ENCODE results near the gene RNU2-1.
A peak's percentile ranks its signal among the peaks of the same experiment; 100 is the strongest.
"Not testable (repeated sequence)": the region's sequence is repeated elsewhere in the genome, so short reads cannot be mapped to it uniquely, and the experiment has no call there.

The RNU2-1 gene

GRCh38 chr17:43215341-43215740, 18.4 kb downstream of the RNU2-1 start:
- no peaks in the 10 kb centered on the region for H3K36me3 ChIP-seq (ENCODE audit: insufficient read depth, low read length)
- TF ChIP-seq POLR2AphosphoS5 (IDR thresholded peaks at IDR 0.05; ENCODE audit: borderline replicate concordance, low read depth, low read length) (no peak), FOXP2 (optimal IDR thresholded peaks at IDR 0.05; ENCODE audit: control extremely low read depth, extremely low read length, insufficient read depth) (no peak), EZH2 (IDR thresholded peaks at IDR 0.05) (no peak)
- H3K9me3 ChIP-seq (ENCODE audit: low read depth, low read length), result no peaks in the 10 kb centered on the region
- H3K27ac ChIP-seq, result no peak overlapping the region
- no peak overlapping the region for H3K9ac ChIP-seq (ENCODE audit: insufficient read length)
- no peak for DNase-seq (ENCODE audit: low read depth, low spot score)
- no peak overlapping the region for H3K4me3 ChIP-seq

GRCh38 chr17:43213545-43213944, 20.2 kb downstream of the RNU2-1 start:
- no peak overlapping the region for H3K27ac ChIP-seq
- no peaks in the 10 kb centered on the region for H3K9me3 ChIP-seq (ENCODE audit: low read depth, low read length)
- TF ChIP-seq FOXP2 (optimal IDR thresholded peaks at IDR 0.05; ENCODE audit: control extremely low read depth, extremely low read length, insufficient read depth), result no peak
- no peak for TF ChIP-seq POLR2AphosphoS5 (IDR thresholded peaks at IDR 0.05; ENCODE audit: borderline replicate concordance, low read depth, low read length)
- no peak for TF ChIP-seq EZH2 (IDR thresholded peaks at IDR 0.05)
- no peaks in the 10 kb centered on the region for H3K36me3 ChIP-seq (ENCODE audit: insufficient read depth, low read length)
- H3K9ac ChIP-seq (ENCODE audit: insufficient read length), result no peak overlapping the region
- DNase-seq (ENCODE audit: low read depth, low spot score), result no peak
- H3K4me3 ChIP-seq, result no peak overlapping the region

- no peak overlapping the region for H3K9ac ChIP-seq (ENCODE audit: insufficient read length)
- no peak overlapping the region for H3K27ac ChIP-seq
- H3K36me3 ChIP-seq (ENCODE audit: insufficient read depth, low read length), result no peaks in the 10 kb centered on the region
- no peak for DNase-seq (ENCODE audit: low read depth, low spot score)
- TF ChIP-seq FOXP2 (optimal IDR thresholded peaks at IDR 0.05; ENCODE audit: control extremely low read depth, extremely low read length, insufficient read depth) (no peak), EZH2 (IDR thresholded peaks at IDR 0.05) (no peak), POLR2AphosphoS5 (IDR thresholded peaks at IDR 0.05; ENCODE audit: borderline replicate concordance, low read depth, low read length) (no peak)
- no peaks in the 10 kb centered on the region for H3K9me3 ChIP-seq (ENCODE audit: low read depth, low read length)
- H3K4me3 ChIP-seq, result peak overlapping the region; percentile 79; the same call in 1 of the 2 replicates
Observed at GRCh38 chr17:43212641-43213490, 20.9 kb downstream of the RNU2-1 start.

- peak within 1 kb of the TSS; percentile 79 for H3K4me3 ChIP-seq
- TF ChIP-seq EZH2 (IDR thresholded peaks at IDR 0.05), result no peak
- TF ChIP-seq FOXP2 (optimal IDR thresholded peaks at IDR 0.05; ENCODE audit: control extremely low read depth, extremely low read length, insufficient read depth), result no peak
- TF ChIP-seq POLR2AphosphoS5 (IDR thresholded peaks at IDR 0.05; ENCODE audit: borderline replicate concordance, low read depth, low read length), result peak; percentile 64; the same call in 1 of the 2 replicates
- H3K9me3 ChIP-seq (ENCODE audit: low read depth, low read length), result no peaks in the 10 kb centered on the region
- peak; percentile 24 for DNase-seq (ENCODE audit: low read depth, low spot score)
- 0 out of 2 replicates have a peak within 1 kb of the TSS, but pooled peaks have one; percentile 30 for H3K27ac ChIP-seq
- no peaks in the 10 kb centered on the region for H3K36me3 ChIP-seq (ENCODE audit: insufficient read depth, low read length)
- H3K9ac ChIP-seq (ENCODE audit: insufficient read length), result peak within 1 kb of the TSS; percentile 71
Observed at GRCh38 chr17:43211480-43212402, 22.0 kb downstream of the RNU2-1 start, which contains the start of gene TMEM106A. Gene TMEM106A (plus strand): TSS chr17:43211875. CDS start chr17:43213042, 1,167 bp downstream.

- Histone ChIP-seq H3K9me3 (ENCODE audit: low read depth, low read length) (no peaks in the 10 kb centered on the region), H3K9ac (ENCODE audit: insufficient read length) (peak overlapping the region; percentile 71), H3K4me3 (peak overlapping the region; percentile 79), H3K36me3 (ENCODE audit: insufficient read depth, low read length) (no peaks in the 10 kb centered on the region), H3K27ac (0 out of 2 replicates have a peak overlapping the region, but pooled peaks have one; percentile 30)
- TF ChIP-seq FOXP2 (optimal IDR thresholded peaks at IDR 0.05; ENCODE audit: control extremely low read depth, extremely low read length, insufficient read depth) (no peak), POLR2AphosphoS5 (IDR thresholded peaks at IDR 0.05; ENCODE audit: borderline replicate concordance, low read depth, low read length) (no peak)
- DNase-seq (ENCODE audit: low read depth, low spot score), result no peak
Observed at GRCh38 chr17:43211123-43211479, 22.7 kb downstream of the RNU2-1 start.

GRCh38 chr17:43210576-43210975, 23.2 kb downstream of the RNU2-1 start:
- H3K4me3 ChIP-seq, result peak overlapping the region; percentile 79; the same call in 1 of the 2 replicates
- H3K27ac ChIP-seq, result no peak overlapping the region
- DNase-seq (ENCODE audit: low read depth, low spot score), result no peak
- TF ChIP-seq POLR2AphosphoS5 (IDR thresholded peaks at IDR 0.05; ENCODE audit: borderline replicate concordance, low read depth, low read length), result no peak
- TF ChIP-seq EZH2 (IDR thresholded peaks at IDR 0.05), result no peak
- no peaks in the 10 kb centered on the region for H3K9me3 ChIP-seq (ENCODE audit: low read depth, low read length)
- no peak overlapping the region for H3K9ac ChIP-seq (ENCODE audit: insufficient read length)
- no peaks in the 10 kb centered on the region for H3K36me3 ChIP-seq (ENCODE audit: insufficient read depth, low read length)

GRCh38 chr17:43203013-43203412, 30.8 kb downstream of the RNU2-1 start:
- H3K9ac ChIP-seq (ENCODE audit: insufficient read length); DNase-seq (ENCODE audit: low read depth, low spot score); H3K4me3 ChIP-seq; H3K27ac ChIP-seq; H3K9me3 ChIP-seq (ENCODE audit: low read depth, low read length): not testable (repeated sequence)
- H3K36me3 ChIP-seq (ENCODE audit: insufficient read depth, low read length), result peaks cover 25% of the 10 kb centered on the region; the same call in 1 of the 2 replicates

- Histone ChIP-seq H3K36me3 (ENCODE audit: insufficient read depth, low read length) (peaks cover 41% of the 10 kb centered on the region; the same call in 1 of the 2 replicates), H3K27ac (no peak overlapping the region), H3K4me3 (no peak overlapping the region), H3K9ac (ENCODE audit: insufficient read length) (no peak overlapping the region), H3K9me3 (ENCODE audit: low read depth, low read length) (no peaks in the 10 kb centered on the region)
- no peak for DNase-seq (ENCODE audit: low read depth, low spot score)
- TF ChIP-seq EZH2 (IDR thresholded peaks at IDR 0.05) (no peak), POLR2AphosphoS5 (IDR thresholded peaks at IDR 0.05; ENCODE audit: borderline replicate concordance, low read depth, low read length) (no peak), FOXP2 (optimal IDR thresholded peaks at IDR 0.05; ENCODE audit: control extremely low read depth, extremely low read length, insufficient read depth) (no peak)
Observed at GRCh38 chr17:43200127-43200526, 33.6 kb downstream of the RNU2-1 start.

Measured in SK-N-MC (cell line).